ENCODE measurements around the gene NHERF1.
A peak's percentile ranks its signal among the peaks of the same experiment; 100 is the strongest.

NHERF1 gene

DNA sequence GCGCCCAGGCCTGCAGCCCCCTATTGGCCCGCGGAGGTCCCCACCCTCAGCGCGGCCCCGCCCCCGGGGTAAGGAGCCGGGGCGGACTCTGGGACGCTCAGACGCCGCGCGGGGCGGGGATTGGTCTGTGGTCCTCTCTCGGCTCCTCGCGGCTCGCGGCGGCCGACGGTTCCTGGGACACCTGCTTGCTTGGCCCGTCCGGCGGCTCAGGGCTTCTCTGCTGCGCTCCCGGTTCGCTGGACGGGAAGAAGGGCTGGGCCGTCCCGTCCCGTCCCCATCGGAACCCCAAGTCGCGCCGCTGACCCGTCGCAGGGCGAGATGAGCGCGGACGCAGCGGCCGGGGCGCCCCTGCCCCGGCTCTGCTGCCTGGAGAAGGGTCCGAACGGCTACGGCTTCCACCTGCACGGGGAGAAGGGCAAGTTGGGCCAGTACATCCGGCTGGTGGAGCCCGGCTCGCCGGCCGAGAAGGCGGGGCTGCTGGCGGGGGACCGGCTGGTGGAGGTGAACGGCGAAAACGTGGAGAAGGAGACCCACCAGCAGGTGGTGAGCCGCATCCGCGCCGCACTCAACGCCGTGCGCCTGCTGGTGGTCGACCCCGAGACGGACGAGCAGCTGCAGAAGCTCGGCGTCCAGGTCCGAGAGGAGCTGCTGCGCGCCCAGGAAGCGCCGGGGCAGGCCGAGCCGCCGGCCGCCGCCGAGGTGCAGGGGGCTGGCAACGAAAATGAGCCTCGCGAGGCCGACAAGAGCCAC is at the start of gene NHERF1:
TSS of gene NHERF1 (plus strand) at position 100 of the 750 bp plus-strand sequence. CDS start at position 319, 219 bp downstream.
- DNase-seq: peak; percentile 79

- no peak for DNase-seq
Measured at GRCh38 chr17:74699236-74699635, 49.2 kb upstream of the NHERF1 start.

GRCh38 chr17:74702116-74702871 is 46.1 kb upstream of the NHERF1 start:
- DNase-seq: no peak

GRCh38 chr17:74703311-74703710 is 45.1 kb upstream of the NHERF1 start:
- no peak for DNase-seq

GRCh38 chr17:74704544-74704943 is 43.9 kb upstream of the NHERF1 start:
- no peak for DNase-seq

- DNase-seq: no peak
Measured at GRCh38 chr17:74711058-74711824, 37.2 kb upstream of the NHERF1 start.

- DNase-seq: no peak
Measured at GRCh38 chr17:74712301-74712700, 36.1 kb upstream of the NHERF1 start.

GRCh38 chr17:74712756-74713155 is 35.7 kb upstream of the NHERF1 start, which contains the start of gene CD300LF:
TSS of gene CD300LF (minus strand) at chr17:74712923. CDS start at chr17:74712866, 57 bp downstream.
- no peak for DNase-seq

GRCh38 chr17:74713171-74713755 is 35.2 kb upstream of the NHERF1 start:
- no peak for DNase-seq

DNA sequence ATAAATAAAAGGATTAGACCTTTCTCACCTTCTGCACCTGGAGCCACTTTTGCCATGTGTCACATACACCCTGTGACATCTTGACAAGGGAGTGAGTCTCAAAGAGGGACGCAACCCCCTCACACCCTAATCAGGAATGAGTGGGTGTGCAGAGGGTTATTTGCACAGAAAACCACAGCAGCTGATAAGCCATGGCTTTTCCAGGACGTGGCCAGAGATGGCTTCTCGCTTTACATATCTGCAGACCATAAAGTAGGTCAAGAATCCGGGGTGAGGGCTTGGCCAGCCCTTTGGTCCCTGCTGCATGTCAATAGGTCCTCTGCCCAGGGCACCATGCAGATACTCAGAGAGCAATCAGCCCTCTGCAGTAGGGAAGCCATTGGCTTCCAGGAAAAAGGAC is 33.3 kb upstream of the NHERF1 start:
- DNase-seq: no peak

DNA sequence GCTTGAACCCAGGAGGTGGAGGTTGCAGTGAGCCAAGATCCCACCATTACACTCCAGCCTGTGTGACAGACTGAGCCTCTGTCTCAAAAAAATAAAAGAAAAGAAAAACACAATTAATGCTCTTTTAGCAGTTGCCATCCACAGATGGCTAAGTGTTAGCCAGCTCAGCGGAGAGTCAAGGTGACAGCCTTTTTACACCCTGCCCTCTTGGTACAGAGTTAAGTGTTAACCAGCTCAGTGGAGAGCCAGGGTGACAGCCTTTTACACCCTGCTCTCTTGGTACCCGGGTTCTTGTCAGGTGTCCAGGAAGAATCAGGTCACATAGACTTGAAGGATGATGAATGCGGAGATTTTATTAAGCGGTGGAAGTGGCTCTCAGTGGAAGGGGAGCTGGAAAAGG is 27.9 kb upstream of the NHERF1 start:
- no peak for DNase-seq

GRCh38 chr17:74722782-74723181 is 25.6 kb upstream of the NHERF1 start:
- no peak for DNase-seq

- no peak for DNase-seq
Measured at GRCh38 chr17:74723891-74724290, 24.5 kb upstream of the NHERF1 start.

GRCh38 chr17:74725111-74725510 is 23.3 kb upstream of the NHERF1 start:
- no peak for DNase-seq

- DNase-seq: no peak
Measured at GRCh38 chr17:74728033-74728701, 20.3 kb upstream of the NHERF1 start.

DNA sequence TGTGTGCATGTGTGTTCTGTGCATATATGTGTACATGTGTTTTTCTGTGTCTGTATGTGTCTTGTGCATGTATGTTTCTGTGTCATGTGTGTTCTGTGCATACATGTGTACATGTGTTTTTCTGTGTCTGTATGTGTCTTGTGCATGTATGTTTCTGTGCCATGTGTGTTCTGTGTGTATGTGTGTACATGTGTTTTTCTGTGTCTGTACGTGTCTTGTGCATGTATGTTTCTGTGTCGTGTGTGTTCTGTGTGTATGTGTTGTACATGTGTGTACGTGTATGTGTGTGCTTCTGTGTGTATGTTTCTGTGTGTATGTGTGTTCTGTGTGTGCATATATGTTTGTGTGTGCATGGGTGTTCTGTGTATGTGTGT is 19.7 kb upstream of the NHERF1 start:
- DNase-seq: no peak

DNA sequence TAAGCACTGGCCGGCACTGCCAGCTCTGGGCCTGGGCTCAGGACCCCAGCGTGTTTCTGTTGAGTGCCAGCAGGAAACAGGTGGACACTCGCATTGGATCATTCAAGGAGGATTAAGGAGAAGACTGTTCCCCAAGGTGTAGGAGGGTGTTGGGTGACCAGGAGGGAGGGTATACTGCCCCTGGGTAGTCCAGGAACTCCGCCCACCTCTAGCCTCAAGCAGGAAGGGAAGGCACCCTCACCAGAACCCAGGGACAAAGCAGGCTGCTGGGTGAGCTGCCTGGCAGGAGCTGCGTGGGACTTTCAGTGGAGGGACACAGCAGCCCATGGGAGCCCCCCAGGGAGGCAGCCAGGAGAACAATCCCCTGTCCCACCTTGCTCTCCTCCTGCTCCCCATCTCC is 19.1 kb upstream of the NHERF1 start:
- no peak for DNase-seq

GRCh38 chr17:74729866-74730265 is 18.6 kb upstream of the NHERF1 start:
- DNase-seq: no peak

GRCh38 chr17:74730491-74731346 is 17.7 kb upstream of the NHERF1 start:
- DNase-seq: no peak

- no peak for DNase-seq
Measured at GRCh38 chr17:74731347-74731605, 17.2 kb upstream of the NHERF1 start.

DNA sequence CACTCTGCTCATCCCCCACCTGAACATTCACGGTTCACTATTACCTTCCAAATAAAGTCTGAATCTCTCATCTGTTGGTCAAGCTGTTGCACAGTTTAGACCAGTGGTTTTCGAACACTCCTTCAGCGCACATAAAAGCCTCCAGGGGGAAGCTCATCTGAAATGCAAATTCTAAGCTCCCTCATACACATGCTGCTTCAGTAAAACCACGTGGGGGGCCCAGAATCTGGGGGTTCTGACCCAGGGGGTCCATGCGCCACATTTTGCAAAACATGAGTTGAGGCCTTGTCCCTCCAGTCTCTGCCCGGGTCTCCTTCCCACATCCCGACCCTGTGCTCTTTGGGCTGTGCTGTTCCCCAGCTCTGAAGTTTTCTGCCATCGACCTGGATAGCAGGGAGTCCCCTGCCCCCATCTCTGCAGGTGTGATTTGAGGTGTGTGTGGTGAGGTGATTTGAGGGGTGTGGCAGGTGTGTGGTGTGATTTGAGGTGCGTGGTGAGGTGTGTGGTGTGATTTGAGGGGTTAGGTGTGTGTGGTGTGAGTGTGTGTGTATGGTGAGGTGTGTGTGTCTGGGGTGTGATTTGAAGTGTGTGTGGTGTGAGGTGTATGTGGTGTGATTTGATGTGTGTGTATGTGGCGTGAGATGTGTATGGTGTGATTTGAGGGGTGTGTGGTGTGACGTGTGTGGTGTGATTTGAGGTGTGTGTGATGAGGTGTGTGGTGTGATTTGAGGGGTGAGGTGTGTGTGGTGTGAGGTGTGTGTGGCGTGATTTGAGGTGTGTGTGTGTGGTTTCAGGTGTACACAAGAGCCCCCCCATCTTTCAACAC is 16.2 kb upstream of the NHERF1 start:
- DNase-seq: no peak

Data from NCI-H748 treated with DMSO at 0.1 percent for 48 hours (cell line).